HCT116 (cell line): ENCODE measurements around the gene MIPEP.

Experiments used
- CTCF ChIP-seq, 3 experiments: fragments of 200-600 bp in 1 of 3; sonication (generic) in 1 of 3; IDR thresholded peaks in 2 of 3; conservative IDR thresholded peaks in 1 of 3; 2 replicates each; pipeline ENCODE4 v1.5.1; 2012 to 2017; ENCODE audit warnings: low read depth in 2 of 3, low read length in 2 of 3, antibody characterized with exemption in 1 of 3, borderline replicate concordance in 1 of 3, control low read depth in 1 of 3, mild to moderate bottlenecking in 1 of 3, mixed read lengths in 1 of 3, mixed run types in 1 of 3, moderate library complexity in 1 of 3; ENCODE audit not compliant: insufficient read depth in 1 of 3
- POLR2A ChIP-seq: IDR thresholded peaks from 2 replicates; pipeline ENCODE4 v1.7.0; 2011; ENCODE audit warnings: borderline replicate concordance; ENCODE audit not compliant: insufficient read depth, insufficient read length; ENCODE audit errors: extremely low read depth

GRCh38 chr13:23865026-23865425 is 24.2 kb downstream of the MIPEP start:
- TF ChIP-seq POLR2A = no peak
- no peak for TF ChIP-seq CTCF (IDR thresholded peaks at IDR 0.05 in 2 of 3, conservative IDR thresholded peaks at IDR 0.05 in 1 of 3; ENCODE audit: borderline replicate concordance in 1 of 3, insufficient read depth in 1 of 3, low read depth in 2 of 3, low read length in 2 of 3)
